Activated CD4-positive, alpha-beta T cell treated with anti-CD3 and anti-CD28 coated beads for 1 hour (primary cell): ENCODE measurements around the gene MUC2.

ENCODE experiments used
- DNase-seq: peaks from one replicate; pipeline ENCODE4 v3.0.0-alpha.2; 2020

The MUC2 gene

GRCh38 chr11:1037506-1038055, 37.1 kb upstream of the MUC2 start:
- DNase-seq = no peak

GRCh38 chr11:1038361-1038760, 36.3 kb upstream of the MUC2 start:
- DNase-seq = no peak

GRCh38 chr11:1038921-1039320, 35.8 kb upstream of the MUC2 start:
- DNase-seq = no peak

GRCh38 chr11:1039481-1040427, 34.9 kb upstream of the MUC2 start:
- DNase-seq = no peak

GRCh38 chr11:1040428-1041148, 34.1 kb upstream of the MUC2 start:
- no peak for DNase-seq

GRCh38 chr11:1041149-1041467, 33.6 kb upstream of the MUC2 start:
- no peak for DNase-seq

- no peak for DNase-seq
Observed at GRCh38 chr11:1041471-1041870, 33.2 kb upstream of the MUC2 start.

- DNase-seq = no peak
Observed at GRCh38 chr11:1041936-1042608, 32.6 kb upstream of the MUC2 start.

- DNase-seq = no peak
Observed at GRCh38 chr11:1042626-1043562, 31.8 kb upstream of the MUC2 start.

GRCh38 chr11:1043563-1044096, 31.0 kb upstream of the MUC2 start:
- DNase-seq = no peak

- DNase-seq = no peak
Observed at GRCh38 chr11:1044160-1044559, 30.5 kb upstream of the MUC2 start.

GRCh38 chr11:1047595-1048156, 27.0 kb upstream of the MUC2 start:
- no peak for DNase-seq

- no peak for DNase-seq
Observed at GRCh38 chr11:1048375-1049070, 26.2 kb upstream of the MUC2 start.

GRCh38 chr11:1049071-1049405, 25.6 kb upstream of the MUC2 start:
- no peak for DNase-seq

- no peak for DNase-seq
Observed at GRCh38 chr11:1049431-1049891, 25.2 kb upstream of the MUC2 start.

GRCh38 chr11:1049911-1050580, 24.6 kb upstream of the MUC2 start:
- DNase-seq = no peak

- peak; percentile 62 for DNase-seq
Observed at GRCh38 chr11:1050581-1051355, 23.9 kb upstream of the MUC2 start.

GRCh38 chr11:1051356-1052132, 23.1 kb upstream of the MUC2 start:
- no peak for DNase-seq
